GM19351 (cell line): ENCODE data around the gene ASPSCR1.
"Not testable (repeated sequence)": the region's sequence is repeated elsewhere in the genome, so short reads cannot be mapped to it uniquely, and the experiment has no call there.

Experiments
- ATAC-seq: cut with Tn5 transposase; IDR thresholded peaks from one replicate; pipeline ENCODE4 v1.9.1; 2021; ENCODE audit warnings: mild to moderate bottlenecking, moderate library complexity; ENCODE audit not compliant: unreplicated experiment

Gene ASPSCR1

DNA sequence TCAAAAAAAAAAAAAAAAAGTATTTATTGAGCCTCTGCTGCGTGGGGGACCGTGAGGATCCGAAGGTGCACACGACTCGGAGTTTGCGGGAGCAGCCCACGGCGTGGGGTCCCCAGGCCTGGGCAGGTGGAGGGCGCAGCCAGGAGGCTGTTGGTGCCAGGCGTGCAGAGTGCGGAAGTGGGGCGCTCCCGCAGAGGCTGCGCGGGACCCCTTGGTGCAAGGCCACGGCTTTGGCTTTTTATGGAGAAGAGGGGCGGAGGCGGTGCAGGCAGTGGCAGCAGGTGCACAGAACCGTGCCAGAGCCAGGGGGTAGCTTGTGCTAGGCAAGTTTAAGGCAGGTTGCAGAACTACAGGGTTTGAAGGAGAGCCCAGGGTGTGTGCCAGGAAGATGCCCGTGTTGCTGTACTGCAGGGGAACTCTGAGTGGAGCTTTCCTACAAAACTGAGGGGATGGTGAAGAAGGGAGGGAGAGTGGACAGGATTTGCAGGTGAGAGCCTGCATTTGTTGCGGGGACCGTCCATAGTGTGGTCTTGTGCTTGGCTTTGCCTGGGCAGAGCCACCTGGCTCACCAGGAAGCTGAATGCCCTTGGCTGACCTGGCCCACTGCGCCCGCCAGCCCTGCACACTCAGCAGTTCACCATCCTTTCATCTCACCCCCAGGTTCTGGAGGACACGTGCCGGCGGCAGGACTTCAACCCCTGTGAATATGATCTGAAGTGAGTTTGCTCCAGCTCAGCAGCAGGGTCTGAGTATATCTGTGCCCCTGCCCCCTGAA is 1.3 kb downstream of the ASPSCR1 start:
- no peak for ATAC-seq

DNA sequence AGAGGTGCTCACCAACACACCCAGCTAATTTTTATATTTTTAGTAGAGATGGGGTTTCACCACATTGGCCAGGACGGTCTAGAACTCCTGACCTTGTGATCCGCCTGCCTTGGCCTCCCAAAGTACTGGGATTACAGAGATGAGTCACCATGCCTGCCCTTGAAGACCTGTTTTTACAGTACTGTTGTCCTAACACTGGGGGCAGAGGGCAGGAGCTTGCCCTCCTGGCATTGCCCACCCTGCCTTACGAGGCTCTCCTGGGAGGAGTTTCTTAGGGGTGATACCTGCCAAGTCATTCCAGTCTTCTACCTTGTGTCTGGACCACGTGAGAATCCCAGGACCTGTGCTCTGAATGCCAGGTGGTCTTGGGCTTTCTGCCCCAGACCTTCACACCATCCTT is 2.7 kb downstream of the ASPSCR1 start:
- no peak for ATAC-seq

DNA sequence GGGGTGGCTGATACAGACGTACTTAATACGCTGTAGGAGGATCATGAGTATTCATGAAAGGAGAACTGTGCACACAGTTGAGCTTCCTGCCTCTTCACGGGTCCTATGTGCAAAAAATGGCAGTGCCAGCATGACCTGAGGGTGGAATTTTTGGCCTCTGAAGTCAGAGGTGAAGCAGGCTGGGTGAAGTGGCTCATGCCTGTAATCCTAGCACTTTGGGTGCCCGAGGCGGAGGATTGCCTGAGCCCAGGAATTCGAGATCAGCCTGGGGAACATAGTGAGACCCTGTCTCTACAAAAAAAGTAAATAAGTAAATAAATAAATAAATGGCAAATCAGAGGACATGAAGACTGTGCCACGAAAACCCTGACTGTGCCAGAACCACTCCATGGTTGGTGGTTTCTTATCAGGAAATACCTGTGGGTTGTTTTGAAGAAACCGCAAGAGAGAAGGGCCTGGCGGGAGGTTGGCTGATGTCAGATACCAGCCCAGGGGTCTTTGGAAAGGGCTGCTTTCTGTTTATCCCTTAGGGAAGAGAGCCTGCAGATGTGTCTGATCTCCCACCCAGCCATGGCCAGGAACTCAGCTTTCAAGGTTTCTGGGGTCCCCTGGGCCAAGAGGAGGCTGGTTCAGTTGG is 3.4 kb downstream of the ASPSCR1 start:
- ATAC-seq = no peak

DNA sequence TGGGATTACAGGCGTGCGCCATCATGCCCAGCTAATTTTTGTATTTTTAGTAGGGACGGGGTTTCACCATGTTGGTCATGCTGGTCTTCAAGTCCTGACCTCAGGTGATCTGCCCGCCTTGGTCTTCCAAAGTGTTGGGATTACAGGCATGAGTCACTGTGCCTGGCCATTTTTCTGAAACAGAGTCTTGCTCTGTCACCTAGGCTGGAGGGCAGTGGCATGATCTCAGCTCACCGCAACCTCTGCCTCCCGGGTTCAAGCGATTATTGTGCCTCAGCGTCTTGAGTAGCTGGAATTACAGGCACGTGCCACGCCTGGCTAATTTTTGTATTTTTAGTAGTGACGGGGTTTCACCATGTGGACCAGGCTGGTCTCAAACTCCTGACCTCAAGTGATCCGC is 4.1 kb downstream of the ASPSCR1 start:
- ATAC-seq = not testable (repeated sequence)

DNA sequence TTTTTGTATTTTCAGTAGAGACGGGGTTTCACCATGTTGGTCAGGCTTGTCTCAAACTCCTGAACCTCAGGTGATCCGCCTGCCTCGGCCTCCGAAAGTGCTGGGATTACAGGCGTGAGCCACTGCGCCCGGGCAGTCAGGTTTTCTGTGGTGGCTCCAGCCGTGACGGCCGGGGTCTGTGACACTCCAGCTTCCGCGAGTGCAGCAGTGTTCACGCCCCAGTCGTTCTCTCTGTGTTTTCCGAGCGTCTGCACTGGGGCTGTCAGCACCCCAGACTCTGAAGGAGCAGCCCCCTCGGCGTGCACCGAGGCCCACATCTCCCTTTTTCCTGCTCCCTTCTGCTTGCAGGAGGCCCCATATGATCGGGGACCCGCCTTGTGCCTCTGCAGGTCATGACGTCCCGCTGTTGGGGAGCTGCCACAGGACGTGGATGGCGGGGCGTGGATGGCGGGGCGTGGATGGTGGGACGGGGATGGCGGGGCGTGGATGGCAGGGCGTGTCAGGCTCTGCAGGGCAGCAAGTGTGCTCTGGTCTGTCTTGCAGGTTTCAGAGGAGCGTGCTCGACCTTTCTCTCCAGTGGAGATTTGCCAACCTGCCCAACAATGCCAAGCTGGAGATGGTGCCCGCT is 5.7 kb downstream of the ASPSCR1 start:
- ATAC-seq = no peak

DNA sequence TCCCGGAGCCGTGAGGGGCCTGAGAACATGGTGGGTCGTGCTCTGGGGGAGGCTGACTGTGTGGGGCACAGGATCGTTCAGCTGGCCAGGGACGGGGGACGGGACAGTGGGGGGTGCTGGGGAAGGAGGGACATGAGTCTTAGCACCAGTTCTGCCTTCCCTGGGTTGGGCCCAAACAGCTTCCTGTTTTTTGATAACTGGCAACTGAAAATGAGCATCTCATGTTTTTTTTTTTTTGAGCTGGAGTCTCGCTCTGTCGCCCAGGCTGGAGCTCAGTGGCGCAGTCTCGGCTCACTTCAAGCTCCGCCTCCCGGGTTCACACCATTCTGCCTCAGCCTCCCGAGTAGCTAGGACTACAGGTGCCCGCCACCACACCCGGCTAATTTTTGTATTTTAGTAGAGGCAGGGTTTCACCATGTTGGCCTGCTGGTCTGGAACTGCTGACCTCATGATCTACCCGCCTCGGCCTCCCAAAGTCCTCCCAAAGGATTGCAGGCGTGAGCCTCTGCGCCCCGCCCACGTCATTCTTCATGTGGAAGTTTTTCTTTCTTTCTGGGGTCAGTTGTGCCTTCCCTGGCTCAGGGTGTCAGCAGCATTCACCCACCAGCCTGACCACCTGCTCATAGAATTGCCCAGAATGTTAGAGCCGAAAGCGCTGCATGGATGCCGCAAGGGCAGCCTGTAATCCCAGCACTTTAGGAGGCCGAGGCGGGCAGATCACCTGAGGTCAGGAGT is 6.4 kb downstream of the ASPSCR1 start:
- ATAC-seq = no peak

DNA sequence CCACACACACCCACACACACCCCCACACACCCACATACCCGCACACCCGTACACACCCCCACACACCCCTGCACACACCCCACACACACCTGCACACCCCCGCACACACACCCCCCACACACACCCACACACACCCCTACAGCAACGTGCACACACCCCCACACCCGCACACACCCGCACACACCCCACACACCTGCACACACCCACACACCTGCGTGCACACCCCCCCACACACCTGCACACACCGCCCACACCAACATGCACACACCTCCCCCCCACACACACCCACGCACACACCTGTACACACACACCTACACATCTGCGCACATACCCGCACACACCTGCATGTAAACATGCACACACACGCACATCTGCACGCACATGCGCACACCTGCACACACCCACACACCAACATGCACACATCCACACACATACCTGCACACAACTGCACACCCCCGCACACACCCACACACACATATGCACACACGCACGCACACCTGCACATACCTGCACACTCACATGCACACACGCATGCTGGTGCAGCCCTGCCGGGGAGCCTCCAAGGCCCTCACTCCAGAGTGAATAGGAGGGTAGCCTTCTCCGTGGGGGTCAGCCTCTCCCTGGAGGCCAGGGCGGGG is 7.5 kb downstream of the ASPSCR1 start:
- no peak for ATAC-seq

DNA sequence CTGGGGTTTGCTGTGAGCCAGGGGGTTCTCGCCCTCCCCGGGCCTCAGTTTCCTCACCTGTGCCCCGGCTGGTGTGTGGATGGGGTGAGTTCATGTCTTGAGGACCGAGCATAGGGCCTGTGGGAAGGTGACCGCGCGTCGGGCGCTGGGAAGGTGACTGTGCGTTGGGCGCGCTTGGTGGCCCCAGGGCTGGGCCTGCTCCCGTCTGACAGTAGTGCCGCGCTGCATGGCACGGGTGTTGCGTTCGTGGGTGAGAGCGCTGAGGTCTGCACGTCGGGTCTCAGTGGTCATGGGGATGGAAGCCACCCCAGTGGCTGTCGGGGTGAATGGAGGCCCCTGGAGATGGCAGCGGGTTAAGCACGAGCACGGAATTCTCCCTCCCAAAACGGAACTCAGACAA is 9.2 kb downstream of the ASPSCR1 start:
- ATAC-seq = no peak

DNA sequence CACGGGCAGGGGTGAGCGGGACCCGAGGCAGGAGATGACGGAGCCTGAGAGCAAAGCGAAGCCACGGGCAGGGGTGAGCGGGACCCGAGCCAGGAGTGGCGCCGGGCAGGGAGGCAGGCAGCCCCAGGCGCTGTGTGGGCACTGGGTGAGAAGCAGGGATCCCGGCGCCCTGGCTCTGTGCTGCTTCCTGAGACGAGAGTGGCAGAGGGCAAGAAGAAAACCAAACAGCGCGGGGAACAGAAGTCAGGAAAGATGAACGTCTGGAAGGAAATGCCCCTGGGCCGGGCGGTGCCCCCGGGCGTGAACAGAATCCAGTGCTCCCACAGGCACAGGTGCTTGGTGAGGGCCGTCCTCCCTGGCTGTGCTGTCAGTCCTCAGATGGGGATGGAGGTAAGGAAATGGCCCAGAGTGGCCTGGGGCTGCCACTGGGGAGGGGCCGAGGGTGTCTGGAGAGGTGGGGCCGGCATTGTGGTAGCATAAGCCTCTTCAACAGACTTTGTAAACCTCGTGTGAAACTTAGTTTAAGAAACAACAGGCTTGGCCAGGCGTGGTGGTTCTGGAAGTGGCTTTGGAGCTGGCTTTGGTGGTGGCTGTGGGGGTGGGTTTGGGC is 9.8 kb downstream of the ASPSCR1 start:
- no peak for ATAC-seq

DNA sequence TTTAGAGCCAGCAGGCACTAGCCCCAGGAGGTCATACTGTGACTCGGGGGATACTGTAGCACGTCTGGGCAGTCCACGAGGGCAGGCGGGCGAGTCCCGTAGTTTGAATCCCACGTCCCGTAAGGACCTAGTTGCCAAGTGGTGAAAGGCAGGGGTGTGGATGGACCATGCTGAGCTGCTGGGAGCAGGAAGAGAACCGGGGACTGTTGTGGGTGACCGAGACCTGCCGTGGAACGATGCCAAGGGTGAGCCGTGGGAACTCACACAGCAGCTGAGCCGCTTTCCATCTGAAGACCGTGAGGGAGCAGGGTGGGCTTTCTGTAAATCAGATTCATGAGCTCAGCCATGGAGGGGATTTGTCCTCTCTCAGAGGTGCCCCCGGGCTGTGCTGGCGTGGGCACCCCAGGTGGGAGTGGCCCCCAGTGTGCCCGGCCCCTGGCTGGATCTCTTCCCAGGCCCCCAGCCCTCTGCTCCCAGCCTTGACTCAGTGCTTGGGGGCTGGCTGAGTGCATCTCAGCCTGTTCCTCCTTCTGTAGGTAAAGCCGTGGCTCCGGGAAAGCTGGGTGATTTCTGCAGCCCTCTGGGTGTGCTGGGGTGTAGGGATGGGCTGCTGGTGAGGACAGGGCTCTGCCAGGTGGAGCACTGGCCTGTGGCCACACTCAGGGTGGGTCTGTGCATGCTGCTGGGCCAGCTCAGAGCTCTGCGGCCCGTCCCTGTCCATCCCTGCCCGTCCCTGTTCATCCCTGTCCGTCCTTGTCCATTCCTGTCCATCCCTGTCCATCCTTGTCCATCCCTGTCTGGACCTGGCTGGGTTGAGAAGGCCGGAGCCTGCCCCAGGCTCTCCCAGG is 13.6 kb downstream of the ASPSCR1 start:
- ATAC-seq = no peak

DNA sequence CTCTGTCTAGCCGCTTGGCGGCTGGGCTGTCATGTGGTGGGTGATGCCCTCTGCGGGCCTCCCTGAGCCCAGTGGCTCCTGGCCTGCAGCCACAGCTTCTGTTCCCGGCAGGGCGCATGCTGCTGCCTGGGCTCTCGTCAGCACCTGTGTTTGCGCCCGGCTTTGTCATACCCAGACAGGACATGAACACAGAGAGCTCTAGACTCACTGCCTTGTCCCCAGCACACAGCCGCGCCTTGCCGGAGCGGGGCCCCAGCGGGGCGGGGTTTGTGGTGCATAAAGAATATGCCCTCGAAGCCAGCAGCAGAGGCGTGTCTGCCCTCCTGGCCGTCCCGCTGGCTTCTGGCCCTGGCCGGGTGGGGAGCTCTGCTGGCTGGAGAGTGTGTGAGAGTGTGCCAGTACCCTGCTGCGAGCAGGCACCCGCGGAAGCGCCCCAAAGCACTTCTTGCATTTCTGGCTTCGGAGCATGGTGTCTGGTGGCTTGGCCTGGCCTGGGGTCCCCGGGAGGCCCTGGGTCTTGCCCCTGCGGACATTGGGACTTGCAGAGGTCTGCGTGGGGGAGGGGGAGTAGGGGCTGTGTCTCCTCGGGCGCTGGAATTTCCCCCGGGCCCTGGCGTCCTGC is 14.4 kb downstream of the ASPSCR1 start:
- ATAC-seq = no peak

DNA sequence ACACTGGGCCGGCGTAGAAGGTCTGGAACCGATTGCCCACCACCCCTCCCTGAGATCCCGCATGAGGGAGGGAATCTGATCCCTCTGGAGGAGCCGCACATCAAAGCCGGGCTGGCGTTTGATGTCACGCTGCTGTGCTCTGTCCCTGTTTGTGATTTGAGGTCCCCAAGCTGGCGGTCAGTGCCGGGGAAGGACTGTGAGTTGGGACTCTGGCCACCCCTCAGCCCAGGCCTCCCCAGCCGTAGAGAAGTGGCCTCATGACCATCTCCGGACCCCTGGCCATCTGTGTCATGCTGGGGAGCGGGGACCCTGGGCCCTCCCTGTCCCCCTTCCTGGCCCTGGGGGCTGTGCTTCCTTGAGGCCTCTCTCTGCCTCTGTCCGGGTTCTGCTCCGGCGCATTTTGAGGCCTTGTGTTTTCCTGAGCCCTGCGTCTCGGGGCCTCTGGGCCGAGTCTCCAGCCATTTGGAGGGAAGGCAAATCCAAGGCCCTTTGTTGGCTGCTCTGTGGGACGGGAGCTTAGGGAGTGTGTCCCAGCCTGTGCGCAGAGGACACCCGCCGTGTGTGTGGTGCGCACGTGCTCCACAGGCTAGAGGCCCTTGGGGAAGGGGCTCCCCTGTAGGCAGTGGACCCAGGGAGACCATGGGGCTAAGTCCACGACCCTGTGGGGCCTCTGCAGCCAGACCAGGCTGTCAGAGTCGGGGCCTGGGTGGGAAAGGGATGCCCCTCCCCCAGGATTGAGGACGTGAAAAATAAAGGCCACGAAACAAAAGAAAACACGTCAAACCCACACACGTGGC is 15.1 kb downstream of the ASPSCR1 start:
- ATAC-seq = no peak

DNA sequence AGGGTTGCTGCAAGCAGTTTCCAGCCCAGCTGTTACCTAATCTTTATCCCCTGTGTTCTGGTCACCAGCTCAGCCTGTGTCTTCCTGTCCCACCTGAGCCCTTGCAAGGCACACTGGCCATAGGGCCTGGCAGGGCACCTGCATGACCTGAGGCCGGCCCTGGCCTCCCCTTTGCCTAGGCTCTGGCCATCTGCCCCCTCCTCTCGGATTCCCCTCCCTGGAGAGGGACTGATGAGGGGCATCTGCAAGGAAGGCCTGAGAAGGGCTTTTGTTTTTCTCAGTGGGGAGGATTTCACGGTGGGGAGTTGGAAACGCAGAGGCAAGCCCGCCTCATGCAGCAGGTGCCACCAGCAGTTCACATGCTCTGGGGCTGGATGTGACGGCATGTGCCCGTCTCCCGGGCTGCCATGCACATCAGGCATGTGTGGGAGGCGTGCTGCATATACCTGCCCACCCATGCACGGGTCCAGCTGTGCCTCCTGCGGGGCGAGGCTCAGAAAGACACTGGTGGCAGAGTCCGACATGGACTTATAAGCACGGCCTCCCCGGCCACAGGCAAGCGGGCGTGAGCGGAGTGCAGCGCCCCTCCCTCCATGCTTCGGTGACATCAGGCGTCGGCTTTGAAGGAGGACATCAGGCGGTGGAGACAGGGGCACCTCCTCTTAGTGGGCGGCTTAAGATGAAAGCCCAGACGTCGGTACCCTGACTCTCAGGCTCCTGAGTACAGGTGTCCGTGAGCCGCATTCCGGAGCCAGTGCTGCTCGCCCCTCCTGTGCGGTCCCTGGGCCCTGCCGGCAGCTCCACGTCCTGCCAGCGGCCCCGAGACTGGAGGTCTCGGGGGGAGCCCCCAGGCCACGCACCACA is 16.5 kb downstream of the ASPSCR1 start:
- no peak for ATAC-seq

DNA sequence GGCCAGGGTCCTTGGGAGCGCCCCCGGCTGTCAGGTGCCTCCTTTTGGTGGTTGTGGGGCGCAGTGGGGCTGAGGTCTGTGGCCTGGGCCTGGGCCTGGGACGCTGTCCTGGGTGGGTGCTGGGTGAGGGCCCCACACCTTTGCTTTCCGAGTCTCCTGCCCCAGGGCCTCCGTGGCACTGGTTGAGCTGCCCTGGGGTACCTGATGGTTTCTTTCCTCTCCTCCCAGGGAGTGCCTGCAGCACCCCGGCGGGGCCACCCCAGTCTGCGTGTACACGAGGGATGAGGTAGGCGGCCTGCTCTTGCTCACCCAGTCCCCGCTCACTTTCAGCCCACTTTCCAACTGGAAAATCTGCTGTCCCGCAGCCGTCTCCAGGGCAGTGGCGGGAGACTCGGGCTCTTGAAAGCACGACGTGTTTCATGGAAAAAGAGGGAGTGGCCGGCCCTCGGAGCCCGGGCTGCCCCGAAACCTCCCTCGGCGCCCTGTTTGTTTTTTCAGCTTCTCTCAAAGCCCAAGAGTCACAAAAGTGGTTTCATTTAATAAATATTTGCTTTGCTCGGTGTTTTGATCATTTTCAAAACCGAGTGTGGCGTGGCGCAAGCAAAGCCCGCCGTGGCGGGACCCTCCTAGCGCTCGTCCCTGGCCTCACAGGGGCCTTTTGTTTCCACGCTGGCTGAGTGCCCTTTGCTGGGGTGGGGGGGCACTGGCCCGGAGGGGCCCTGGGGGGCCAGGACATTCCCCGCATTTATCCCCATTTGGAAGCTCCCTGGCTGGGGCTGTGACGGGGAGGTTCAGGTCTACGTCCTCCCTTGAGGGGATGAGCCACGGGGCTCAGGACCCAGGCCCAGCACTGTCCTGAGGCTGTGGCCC is 17.4 kb downstream of the ASPSCR1 start:
- ATAC-seq = no peak

DNA sequence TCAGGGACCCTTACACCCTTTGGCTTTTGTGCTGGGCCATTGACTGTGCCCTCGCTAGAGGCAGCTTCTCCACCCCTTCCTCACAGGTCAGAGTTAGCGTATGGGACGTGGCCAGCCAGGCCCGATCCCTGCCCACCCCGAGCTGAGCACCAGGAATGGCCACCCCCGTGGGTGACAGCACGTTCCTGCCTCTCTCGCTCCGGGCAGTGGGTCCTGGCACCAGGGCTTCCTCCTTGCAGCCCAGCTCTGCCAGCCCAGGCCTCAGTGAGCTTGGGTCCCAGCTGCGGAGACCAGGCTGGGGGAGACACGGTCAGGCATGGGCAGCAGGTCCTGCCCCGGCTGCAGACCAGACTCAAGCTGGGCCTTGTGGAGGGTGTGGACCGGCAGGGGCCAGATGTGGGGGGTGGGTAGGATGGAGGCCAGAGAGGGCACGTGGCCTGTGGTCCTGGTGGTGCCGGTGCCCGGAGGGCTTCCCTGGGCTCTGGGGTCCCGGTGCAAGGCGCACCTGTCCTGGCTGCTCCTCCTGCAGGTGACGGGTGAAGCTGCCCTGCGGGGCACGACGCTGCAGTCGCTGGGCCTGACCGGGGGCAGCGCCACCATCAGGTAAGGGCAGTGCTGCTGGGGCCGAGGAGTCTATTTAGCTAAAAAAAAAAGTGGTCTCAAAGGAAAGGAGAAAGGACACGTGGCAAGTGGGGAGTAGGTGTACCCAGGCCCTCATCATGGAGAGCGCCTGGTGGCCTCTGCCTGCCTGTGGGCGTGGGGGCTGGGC is 18.2 kb downstream of the ASPSCR1 start:
- no peak for ATAC-seq

DNA sequence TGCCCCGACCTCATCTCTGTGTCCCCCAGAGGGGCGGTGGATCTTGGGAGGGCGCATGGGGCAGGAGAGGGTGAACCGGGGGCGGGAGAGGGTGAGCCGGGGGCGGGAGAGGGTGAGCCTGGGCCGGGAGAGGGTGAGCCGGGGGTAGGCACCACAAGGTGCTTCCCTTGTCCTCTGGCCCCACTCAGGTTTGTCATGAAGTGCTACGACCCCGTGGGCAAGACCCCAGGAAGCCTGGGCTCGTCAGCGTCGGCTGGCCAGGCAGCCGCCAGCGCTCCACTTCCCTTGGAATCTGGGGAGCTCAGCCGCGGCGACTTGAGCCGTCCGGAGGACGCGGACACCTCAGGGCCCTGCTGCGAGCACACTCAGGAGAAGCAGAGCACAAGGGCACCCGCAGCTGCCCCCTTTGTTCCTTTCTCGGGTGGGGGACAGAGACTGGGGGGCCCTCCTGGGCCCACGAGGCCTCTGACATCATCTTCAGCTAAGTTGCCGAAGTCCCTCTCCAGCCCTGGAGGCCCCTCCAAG is 18.9 kb downstream of the ASPSCR1 start:
- no peak for ATAC-seq
